HG02885 (cell line): ENCODE results near the gene CALU.

Source experiments
- ATAC-seq: cut with Tn5 transposase; IDR thresholded peaks from one replicate; pipeline ENCODE4 v1.9.1; 2021; ENCODE audit warnings: mild to moderate bottlenecking; ENCODE audit not compliant: unreplicated experiment, poor library complexity

The CALU gene

DNA sequence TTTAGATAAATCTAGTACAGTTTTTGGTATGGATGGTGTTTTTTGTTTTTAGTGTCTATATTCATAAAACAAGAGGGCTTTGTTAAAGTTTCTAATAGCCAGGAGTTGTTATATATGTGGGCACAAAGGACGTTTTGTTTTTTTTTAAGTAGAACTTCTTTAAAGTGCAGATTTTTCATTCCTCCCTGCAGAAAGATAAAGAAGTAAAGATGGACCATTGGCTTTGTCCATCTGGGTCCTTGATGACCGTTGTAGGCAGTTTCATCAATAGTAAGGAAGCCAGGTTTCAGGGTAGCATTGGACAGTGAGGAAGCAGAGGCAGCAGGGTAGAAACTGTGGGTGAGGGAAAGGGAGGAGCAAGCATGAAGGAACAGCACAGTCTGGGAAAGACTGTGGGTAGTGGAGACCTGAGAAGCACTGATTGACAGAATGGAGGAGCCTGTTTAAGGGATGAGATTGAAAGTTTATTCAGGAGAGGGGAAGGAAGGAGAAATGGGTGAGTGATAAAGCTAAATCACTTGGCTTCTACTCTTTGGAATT lies 5.3 kb downstream of the CALU start:
- no peak for ATAC-seq

DNA sequence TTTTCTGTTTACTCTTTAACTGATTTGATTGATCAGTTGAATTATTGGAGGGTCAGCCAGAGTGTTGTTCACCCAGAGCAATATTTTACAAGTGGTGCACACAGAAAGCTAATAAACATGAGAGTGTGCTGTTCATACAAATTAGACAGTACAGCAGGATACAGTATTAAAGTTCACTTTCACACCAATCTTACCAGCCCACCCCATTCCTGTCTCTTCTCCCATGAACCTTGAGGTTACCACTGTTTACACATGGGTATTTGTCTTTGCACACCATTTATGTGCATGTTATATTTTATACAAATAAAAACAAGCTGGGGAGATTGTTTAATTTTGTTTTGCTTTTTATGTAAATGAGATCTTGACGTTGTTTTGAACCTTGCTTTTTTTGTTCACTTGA lies 6.5 kb downstream of the CALU start:
- ATAC-seq = no peak

DNA sequence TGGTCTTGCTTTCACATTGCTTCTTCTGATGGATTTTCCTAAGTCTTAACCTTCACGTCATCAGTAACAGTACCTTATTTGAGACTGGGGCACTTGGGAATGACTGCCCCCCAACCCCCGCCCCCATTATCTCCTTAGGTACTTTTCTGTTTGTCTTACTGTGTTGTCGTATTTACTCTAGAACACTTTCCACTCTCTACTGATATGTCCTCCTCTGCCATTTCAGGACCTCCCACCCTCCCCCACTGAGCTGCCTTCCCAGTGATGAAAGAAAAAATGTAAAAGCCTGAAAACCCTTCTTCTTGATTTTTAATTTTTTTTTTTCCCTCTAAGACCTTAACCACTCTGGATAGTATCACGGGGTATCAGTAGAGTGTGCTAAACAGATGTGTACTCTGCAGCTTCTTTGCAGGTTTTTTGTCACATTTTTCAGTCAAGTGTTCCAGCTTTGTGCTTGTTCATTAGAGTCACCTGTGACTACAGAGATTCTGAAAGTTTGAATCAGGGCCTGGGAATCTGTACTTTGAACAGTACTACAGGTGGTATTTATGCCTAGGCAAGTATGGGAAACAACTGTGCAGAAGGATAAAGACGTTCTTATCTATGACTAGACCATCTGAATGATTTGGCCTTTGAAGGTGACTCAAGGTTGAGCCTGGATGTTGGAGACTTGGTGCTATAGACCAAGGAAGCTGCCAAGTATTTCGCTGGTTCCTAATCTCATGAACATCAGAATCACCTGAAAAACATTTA lies 8.3 kb downstream of the CALU start:
- ATAC-seq = no peak

DNA sequence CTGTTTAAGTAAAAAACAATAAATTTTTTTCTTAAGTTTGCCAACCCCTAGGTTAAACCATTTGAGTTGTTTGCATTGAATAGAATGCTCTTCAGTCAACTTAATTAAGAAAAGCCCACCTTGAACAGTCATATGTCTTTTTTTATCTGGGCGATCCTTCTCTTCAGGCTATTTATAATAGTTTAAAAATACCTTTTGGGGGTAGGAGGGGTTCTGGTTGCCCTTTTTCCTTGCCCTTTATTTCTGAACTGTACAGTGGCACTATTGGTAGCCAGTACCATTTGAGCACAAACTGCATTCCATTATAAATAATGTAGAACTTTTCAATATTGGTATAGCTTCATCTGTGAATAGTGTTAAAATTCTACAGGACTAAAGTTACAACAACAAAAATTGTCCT lies 13.1 kb downstream of the CALU start:
- no peak for ATAC-seq

DNA sequence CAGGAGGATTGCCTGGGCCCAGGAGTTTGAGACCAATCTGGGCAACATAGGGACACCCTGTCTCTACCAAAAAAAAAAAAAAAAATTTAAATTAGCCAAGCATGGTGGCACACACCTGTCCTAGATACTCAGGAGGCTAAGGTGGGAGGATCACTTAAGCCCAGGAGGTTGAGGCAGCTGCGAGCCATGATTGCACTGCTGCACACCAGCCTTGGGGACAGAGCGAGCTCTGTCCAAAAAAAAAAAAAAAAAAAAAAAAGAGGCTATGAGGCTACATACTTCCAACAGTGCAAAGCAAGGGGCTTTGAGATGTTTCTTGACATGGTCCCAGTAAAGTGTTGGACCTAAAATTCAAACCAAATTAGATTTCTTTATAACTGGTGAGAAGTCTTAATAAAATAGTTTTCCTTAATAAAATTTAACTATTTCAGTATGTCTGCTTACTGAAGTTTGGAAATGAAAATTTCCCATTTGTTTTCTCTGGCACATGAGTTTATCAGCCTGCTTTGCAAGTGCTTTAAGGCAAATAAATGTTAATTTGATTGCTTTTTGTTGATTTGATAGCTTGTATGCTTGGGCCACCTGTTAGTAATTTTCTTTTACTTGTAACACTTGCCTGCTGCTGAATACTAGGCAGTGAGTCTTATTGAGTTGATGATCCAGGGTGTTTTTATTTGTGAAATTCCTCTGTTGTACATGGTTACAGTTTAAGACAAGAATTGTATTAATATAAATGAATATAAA lies 16.1 kb downstream of the CALU start:
- no peak for ATAC-seq

DNA sequence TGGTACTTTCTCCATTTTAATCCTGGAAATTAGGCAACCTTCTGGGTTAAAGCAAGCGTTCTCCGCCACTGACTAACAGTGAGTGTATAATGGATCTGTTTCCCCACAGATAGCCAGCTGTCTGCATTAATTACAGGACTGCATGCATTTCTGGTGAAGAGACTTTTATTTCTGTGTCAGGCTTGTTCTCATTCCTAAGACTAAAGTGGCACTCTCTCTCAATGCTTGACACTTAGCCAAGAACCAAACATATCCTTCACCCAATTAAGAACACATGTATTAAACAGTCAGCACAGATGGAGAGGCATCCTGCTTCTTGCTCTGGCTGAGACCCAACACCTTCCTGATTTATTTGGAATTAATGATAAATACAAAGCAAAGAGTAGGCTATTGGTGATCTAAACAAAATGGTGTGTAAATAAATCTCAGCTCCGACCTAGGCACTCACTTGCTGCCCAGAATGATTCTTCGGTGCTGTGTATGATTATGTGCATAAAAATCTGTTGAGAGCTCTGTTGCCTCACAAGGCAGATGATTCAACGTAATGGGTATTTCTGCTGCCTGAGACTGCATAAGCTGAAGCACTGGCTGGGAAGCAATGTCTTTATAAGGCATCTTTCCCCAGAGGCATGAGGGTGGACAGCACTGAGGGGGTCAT lies 16.8 kb downstream of the CALU start:
- ATAC-seq = no peak

DNA sequence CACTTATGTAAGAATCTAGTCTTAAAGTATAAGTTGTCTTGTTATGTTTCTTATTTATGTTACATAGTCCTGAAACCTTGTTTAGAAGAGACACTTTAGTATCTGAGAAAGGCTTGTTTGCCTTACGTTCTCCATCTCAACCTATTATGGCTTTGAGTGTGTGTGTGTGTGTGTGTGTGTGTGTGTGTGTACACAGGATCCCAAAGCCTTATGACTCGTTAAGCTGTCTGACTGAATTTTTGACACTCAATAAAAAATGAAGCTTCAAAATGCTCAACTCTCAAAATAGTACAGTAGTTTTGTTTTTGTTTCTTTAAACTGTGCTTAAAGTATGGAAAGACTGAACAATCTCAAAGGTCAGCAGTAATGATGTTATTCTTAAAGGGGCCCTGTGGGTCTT lies 18.0 kb downstream of the CALU start:
- no peak for ATAC-seq

DNA sequence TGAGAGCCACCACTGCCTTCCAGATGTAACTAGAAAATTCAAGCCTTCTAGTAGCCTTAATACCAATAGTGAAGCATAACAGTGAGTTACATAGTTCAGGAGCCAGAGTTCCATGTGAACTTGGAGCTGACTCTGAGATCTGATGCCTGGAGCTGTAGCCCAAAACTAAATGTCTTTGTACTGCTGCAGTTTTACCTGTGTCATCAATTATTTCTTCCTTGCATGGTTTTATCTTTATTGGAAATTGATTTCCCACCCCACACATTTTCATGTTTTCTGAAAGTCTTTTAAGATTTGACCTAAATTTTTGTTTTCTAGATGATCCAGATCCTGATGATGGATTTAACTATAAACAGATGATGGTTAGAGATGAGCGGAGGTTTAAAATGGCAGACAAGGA lies 19.4 kb downstream of the CALU start:
- no peak for ATAC-seq

DNA sequence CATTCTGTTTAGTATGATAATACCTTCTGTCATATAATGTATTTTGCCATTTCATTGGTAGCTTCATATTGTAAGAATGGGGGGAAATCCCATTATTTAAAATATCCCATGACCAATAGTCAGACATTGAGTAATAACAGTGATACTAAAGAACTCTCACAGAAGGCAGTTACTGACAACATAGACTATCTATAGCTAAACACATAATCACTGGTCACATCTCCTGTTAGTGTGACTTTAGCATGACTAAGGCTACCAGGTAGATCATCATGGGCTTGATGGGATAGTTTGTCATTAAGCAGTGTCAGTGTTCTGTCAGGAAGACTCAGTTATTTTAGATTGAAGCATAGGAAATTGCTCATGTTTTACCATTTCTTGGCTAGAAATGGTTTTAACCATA lies 20.1 kb downstream of the CALU start:
- ATAC-seq = no peak

DNA sequence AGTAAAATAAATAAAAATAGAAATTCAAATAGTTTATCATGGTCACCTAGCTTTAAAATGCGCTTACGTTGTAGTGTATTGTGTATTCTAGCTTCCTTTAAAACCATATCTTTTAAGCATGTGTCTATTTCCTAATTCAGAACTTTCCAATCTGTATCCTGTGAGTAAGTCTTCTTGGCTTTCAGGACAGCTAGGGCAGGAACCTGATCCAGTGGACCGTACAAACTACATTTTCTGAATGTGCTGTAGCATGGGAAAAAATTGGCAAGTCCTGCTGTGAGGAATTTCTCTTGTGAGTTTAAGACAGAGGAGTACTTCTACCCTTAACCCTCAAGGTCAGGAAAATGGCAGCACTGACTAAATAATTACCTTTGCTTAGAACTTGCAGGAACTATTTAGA lies 24.4 kb downstream of the CALU start:
- no peak for ATAC-seq

DNA sequence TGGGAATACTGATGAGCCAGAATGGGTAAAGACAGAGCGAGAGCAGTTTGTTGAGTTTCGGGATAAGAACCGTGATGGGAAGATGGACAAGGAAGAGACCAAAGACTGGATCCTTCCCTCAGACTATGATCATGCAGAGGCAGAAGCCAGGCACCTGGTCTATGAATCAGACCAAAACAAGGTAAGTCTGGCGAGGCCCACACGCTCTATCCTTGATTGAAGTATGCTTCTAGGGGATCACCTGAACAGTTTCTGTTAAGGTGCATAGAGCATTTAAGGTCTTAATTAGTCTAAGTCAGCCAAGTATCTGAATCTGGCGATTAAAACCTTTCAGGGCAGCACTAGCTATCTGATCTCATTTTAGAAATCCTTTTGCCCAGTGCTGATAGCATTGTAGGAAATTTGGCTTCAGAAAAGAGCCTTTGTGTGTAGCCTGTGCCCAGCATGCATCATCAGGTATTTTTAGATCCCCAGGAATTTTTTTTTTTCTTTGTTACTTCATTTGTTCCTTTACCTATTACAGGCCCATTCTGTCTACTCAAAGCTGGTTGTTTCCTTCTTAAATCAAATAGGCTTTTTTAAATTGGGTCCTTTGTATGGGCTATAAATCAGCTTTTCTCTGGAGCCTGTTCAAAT lies 28.4 kb downstream of the CALU start:
- no peak for ATAC-seq

DNA sequence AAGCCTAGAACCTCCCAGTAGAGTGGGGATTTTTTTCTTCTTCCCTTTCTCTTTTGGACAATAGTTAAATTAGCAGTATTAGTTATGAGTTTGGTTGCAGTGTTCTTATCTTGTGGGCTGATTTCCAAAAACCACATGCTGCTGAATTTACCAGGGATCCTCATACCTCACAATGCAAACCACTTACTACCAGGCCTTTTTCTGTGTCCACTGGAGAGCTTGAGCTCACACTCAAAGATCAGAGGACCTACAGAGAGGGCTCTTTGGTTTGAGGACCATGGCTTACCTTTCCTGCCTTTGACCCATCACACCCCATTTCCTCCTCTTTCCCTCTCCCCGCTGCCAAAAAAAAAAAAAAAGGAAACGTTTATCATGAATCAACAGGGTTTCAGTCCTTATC lies 31.1 kb downstream of the CALU start:
- no peak for ATAC-seq

DNA sequence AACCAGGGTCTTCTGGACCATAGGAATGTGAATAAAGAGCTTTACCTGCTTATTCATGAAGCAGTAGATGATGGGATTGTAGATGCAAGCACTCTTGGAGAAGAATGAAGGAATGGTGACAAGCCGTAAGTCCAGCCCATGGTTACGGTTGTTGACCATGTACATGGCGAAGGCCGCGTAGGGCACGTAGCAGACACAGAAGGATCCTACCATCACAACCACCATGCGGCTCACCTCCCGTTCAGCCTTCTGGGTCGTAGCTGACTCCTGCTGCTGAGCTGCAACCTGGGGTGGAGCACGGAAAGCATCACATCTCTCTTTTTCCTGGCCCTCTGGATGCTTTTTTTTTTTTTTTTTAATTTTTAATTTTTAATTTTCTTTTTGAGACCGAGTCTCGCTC lies 34.4 kb downstream of the CALU start:
- ATAC-seq = no peak

DNA sequence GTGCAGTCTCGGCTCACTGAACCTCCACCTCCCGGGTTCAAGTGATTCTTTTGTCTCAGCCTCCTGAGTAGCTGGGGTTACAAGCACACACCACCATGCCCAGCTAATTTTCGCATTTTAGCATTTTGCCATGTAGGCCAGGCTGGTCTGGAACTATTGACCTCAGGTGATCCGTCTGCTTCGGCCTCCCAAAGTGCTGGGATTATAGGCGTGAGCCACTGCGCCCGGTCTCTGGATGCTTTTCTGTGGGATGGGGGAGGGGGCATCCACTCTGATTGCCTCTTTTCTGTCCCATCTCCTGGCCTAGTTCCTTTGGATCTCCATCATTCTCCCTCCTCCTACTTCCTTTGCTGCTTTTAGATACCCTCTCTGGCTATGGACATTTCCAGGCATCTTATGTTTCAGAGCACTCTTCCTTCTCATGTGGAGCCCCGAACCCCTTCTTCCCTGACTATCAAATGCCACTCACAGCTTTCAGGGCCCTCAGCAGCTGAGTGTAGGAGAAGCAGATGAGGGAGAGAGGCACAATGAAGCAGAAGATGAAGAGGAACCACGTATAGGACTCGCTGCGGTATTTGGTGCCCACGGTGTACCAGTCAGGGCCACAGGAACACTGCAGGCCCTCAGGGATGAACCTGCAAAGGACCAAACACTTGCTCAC lies 35.0 kb downstream of the CALU start:
- ATAC-seq = no peak

DNA sequence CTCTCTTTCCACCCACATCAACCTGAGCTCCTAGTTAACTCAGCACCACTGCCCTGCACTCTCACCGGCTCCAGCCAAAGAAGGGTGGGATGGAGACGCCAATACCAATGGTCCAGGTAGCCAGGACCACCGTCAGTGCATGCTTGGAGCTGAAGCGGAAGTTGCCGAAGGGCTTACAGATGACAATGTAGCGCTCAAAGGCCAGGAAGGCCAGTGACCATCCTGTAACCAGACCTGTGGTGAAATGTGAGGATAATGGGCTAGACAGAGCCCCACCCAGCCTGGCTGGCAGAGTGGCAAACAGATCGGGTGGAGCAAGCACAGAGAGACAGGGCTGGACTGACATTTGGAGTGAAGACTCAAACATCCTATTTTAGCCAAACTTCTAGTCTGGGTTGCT lies 35.8 kb downstream of the CALU start:
- ATAC-seq = no peak

DNA sequence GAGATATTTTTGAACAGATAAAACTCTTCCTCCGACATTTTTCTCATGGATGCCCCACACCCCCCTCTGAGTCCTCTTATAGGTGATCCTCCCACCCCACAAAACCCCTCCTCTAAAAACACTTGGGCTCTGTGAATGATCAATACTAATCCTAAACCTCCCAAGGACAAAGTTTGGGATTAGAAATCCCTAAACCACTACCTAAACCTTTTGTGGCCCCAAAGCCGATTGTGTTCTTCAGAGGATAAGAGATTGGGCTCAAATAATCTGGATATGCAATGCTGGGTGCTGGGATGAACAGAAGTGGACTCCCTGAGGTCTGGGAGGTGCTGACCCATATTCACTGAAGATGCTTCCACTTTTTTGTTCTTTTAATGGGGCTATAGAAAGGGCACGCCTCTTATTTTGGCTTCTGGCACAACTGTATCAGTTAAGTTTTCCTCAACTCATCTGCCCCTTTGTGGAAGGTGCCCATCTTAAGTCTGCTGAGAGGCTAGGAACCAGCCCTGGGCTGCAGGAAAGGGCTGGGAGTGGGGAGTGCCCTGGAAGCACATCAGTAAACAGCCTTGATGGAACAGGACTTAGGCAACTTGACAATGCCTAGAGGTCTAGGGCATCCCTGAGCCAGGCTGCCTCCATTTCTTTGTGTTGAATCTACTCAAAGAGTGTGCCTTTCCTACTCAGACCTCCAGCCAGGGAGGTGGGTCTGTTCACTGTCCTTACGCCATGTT lies 36.8 kb downstream of the CALU start, which contains the start of gene OPN1SW:
Gene OPN1SW (minus strand): TSS at position 51 of the 731 bp plus-strand sequence. CDS start 13 bp downstream, at position 38.
- ATAC-seq = no peak

DNA sequence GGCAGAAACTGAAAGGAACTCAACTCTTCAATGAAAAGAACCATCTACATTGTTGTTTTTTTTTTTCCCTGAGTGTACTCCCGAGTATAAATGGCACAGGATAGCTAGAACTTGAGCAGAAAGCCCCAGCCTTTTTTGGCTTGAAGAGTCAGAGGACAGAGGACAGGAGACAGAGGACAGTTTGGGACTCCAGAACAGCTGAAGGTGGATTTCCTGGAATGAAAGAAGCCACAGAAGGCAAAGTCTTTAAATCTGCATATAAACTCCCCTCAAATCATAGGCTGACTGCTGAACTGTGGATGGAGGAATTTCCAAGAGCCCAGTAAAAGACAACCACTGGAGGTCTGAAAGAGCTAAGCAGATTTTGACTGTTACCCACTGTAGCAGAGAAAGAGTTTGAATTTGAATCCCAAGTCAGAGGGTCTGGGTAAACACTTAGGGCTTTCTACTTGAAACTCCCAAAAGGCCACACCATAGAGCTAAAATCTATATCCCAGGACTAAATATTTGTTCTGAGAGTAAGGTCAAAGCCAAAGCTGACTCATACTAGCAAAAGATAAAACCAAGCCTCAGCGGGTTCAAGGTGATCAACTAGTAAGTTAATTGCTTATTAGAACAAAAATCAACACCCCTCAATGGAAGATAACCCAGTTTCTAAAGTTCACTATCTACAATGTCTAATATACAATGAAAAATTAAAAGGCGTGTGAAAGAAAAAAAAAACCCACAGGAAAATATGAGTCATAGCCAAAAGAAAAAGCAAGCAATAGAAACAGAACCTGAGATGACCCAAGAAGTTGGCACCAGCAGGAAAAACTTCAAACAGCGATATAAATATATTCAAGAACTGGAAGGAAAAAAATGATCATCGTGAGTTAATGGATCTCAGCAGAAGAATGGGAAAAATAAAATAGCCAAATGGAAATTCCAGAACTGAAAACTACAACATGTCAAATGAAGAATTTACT lies 38.3 kb downstream of the CALU start:
- ATAC-seq = no peak

DNA sequence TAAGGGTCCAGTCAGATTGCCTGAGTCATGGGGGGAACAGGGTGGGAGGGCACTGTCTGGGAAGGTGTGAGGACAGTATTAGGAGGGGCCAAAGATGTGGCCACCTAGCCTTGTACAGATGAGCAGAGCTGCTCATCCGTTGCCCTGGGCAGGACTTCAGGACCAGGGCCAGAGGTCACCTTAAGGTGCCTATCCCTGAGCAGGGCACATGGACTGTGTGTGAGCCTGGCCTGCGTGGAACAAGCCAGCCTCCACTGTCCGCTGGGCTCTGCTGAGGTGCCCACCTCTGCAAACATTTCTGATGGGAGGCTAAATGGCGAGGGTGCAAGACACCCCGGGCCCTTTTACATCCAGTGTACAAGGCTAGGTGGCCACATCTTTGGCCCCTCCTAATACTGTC lies 39.8 kb downstream of the CALU start:
- no peak for ATAC-seq
